SH-SY5Y (cell line): ENCODE data around the gene KCNIP3.

Source experiments
- GATA2 ChIP-seq: IDR thresholded peaks from 2 replicates; pipeline ENCODE4 v1.6.1; 2011; ENCODE audit warnings: mild to moderate bottlenecking, low read depth, low read length
- GATA3 ChIP-seq: IDR thresholded peaks from 2 replicates; pipeline ENCODE4 v1.6.1; 2011; ENCODE audit warnings: low read depth, mild to moderate bottlenecking, low read length, moderate library complexity

DNA sequence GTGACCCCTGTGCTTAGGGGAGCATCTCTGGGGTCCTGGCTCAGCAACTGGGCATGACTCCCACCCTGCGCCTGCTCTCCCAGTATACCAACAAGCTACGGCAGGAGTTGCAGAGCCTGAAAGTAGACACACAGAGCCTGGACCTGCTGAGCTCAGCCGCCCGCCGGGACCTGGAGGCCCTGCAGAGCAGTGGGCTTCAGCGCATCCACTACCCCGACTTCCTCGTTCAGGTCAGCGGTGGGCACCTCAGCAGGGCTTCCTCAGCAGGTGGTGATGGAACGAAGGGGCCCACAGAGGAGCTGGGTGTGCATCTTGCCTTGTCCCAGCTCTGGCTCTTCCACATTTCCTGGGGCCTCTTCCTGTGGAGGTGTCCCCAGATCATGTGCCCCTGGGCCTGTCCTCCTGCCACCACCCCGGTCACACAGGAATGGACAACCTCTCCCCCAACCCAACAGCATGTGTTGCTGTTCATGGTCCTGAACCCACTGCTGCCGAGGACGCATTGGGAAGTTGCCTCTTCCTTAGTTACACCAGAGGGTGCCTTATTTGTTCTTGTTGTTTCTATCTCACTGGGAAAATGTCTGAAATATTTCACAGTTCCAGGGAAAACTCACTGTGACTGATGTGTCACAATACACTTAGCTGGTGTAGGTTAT, 12.1 kb upstream of the KCNIP3 start:
- no peak for TF ChIP-seq GATA2
- no peak for TF ChIP-seq GATA3
